ENCODE data around the gene RIMS3.

RIMS3 gene

GRCh38 chr1:40652979-40653378 is 12.5 kb downstream of the RIMS3 start:
- DNase-seq, result no peak

- DNase-seq, result no peak
Measured at GRCh38 chr1:40652468-40652867, 13.0 kb downstream of the RIMS3 start.

GRCh38 chr1:40651138-40651857 is 14.2 kb downstream of the RIMS3 start:
- DNase-seq, result no peak

GRCh38 chr1:40650075-40650474 is 15.4 kb downstream of the RIMS3 start:
- DNase-seq, result no peak

GRCh38 chr1:40649592-40649930 is 15.9 kb downstream of the RIMS3 start:
- DNase-seq, result no peak

GRCh38 chr1:40648928-40649591 is 16.4 kb downstream of the RIMS3 start:
- DNase-seq, result no peak

GRCh38 chr1:40648200-40648599 is 17.3 kb downstream of the RIMS3 start:
- DNase-seq, result no peak

- DNase-seq, result no peak
Measured at GRCh38 chr1:40646315-40646714, 19.2 kb downstream of the RIMS3 start.

GRCh38 chr1:40645118-40645680 is 20.3 kb downstream of the RIMS3 start:
- no peak for DNase-seq

- DNase-seq, result no peak
Measured at GRCh38 chr1:40641601-40642242, 23.8 kb downstream of the RIMS3 start.

GRCh38 chr1:40640314-40641076 is 25.0 kb downstream of the RIMS3 start:
- DNase-seq, result no peak

- DNase-seq, result no peak
Measured at GRCh38 chr1:40638097-40639036, 27.1 kb downstream of the RIMS3 start.

GRCh38 chr1:40637470-40638007 is 27.9 kb downstream of the RIMS3 start:
- DNase-seq, result no peak

GRCh38 chr1:40636777-40637176 is 28.7 kb downstream of the RIMS3 start:
- DNase-seq, result no peak

- DNase-seq, result no peak
Measured at GRCh38 chr1:40635763-40636500, 29.6 kb downstream of the RIMS3 start.

- no peak for DNase-seq
Measured at GRCh38 chr1:40634901-40635655, 30.4 kb downstream of the RIMS3 start.

GRCh38 chr1:40633931-40634376 is 31.5 kb downstream of the RIMS3 start:
- no peak for DNase-seq

GRCh38 chr1:40633523-40633922 is 32.0 kb downstream of the RIMS3 start:
- DNase-seq, result no peak

- peak; percentile 45 for DNase-seq
Measured at GRCh38 chr1:40630488-40631223, 34.8 kb downstream of the RIMS3 start.
